ENCODE data around the gene DAD1. TPM values are rescaled to one million over a fixed set of nuclear protein-coding genes. Genes with fewer than 3 reads are reported as not detected.

The DAD1 gene
- polyA plus RNA-seq, 1 donor (not counting 4 experiments of a cell fraction or from before 2014, with no cell fraction given): 351 TPM

GRCh38 chr14:22579236-22579635 lies 9.8 kb downstream of the DAD1 start:
- no peak overlapping the region for H3K9ac ChIP-seq (ENCODE audit: control insufficient read depth, extremely low read depth, insufficient read depth, low read length)
- no peak overlapping the region for H2AFZ ChIP-seq (ENCODE audit: control insufficient read depth, low read length)
- TF ChIP-seq EZH2 (IDR thresholded peaks at IDR 0.05; ENCODE audit: low read length): no peak
- TF ChIP-seq, protein P1, sequence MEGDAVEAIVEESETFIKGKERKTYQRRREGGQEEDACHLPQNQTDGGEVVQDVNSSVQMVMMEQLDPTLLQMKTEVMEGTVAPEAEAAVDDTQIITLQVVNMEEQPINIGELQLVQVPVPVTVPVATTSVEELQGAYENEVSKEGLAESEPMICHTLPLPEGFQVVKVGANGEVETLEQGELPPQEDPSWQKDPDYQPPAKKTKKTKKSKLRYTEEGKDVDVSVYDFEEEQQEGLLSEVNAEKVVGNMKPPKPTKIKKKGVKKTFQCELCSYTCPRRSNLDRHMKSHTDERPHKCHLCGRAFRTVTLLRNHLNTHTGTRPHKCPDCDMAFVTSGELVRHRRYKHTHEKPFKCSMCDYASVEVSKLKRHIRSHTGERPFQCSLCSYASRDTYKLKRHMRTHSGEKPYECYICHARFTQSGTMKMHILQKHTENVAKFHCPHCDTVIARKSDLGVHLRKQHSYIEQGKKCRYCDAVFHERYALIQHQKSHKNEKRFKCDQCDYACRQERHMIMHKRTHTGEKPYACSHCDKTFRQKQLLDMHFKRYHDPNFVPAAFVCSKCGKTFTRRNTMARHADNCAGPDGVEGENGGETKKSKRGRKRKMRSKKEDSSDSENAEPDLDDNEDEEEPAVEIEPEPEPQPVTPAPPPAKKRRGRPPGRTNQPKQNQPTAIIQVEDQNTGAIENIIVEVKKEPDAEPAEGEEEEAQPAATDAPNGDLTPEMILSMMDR (optimal IDR thresholded peaks at IDR 0.05 in 1 of 3, IDR thresholded peaks at IDR 0.05 in 1 of 3, conservative IDR thresholded peaks at IDR 0.05 in 1 of 3; ENCODE audit: extremely low read depth in 1 of 3, insufficient read depth in 2 of 3, low read length in 3 of 3): no peak
- H3K4me1 ChIP-seq (ENCODE audit: control insufficient read depth, extremely low read depth, insufficient read depth, low read length): no peaks in the 10 kb centered on the region
- FAIRE-seq (no peak), DNase-seq (ENCODE audit: low read depth, low spot score) (no peak)
- H3K9me3 ChIP-seq (ENCODE audit: control insufficient read depth, low read depth, low read length): no peaks in the 10 kb centered on the region
- peaks cover 4% of the 10 kb centered on the region for H4K20me1 ChIP-seq (ENCODE audit: control insufficient read depth, extremely low read depth, insufficient read depth, low read length)
- peaks cover 2% of the 10 kb centered on the region for H3K9me1 ChIP-seq (ENCODE audit: control insufficient read depth, extremely low read depth, insufficient read depth, low read length)
- peaks cover 6 to 10% of the 10 kb centered on the region in 2 experiments for H3K36me3 ChIP-seq (ENCODE audit: control insufficient read depth in 2 of 2, extremely low read depth in 1 of 2, insufficient read depth in 2 of 2, low read length in 2 of 2)
- H3K79me2 ChIP-seq (ENCODE audit: control insufficient read depth, insufficient read depth, low read length): peaks cover 57% of the 10 kb centered on the region
- no peak overlapping the region for H3K27ac ChIP-seq (ENCODE audit: control insufficient read depth, insufficient read depth, low read length)
- H3K4me2 ChIP-seq (ENCODE audit: control insufficient read depth, extremely low read depth, insufficient read depth, low read depth, low read length): no peak overlapping the region
- H3K27me3 ChIP-seq (ENCODE audit: control insufficient read depth, extremely low read depth, insufficient read depth, low read length): no peaks in the 10 kb centered on the region
- dilution Hi-C loops (cut with MboI; ENCODE audit: extremely low pct_ligation_motif_present, low sequenced_read_pairs): no loop called here
- H3K4me3 ChIP-seq (ENCODE audit: control insufficient read depth in 2 of 3, extremely low read depth in 1 of 3, insufficient read depth in 2 of 3, low read depth in 1 of 3, low read length in 3 of 3): no peak overlapping the region

DNA sequence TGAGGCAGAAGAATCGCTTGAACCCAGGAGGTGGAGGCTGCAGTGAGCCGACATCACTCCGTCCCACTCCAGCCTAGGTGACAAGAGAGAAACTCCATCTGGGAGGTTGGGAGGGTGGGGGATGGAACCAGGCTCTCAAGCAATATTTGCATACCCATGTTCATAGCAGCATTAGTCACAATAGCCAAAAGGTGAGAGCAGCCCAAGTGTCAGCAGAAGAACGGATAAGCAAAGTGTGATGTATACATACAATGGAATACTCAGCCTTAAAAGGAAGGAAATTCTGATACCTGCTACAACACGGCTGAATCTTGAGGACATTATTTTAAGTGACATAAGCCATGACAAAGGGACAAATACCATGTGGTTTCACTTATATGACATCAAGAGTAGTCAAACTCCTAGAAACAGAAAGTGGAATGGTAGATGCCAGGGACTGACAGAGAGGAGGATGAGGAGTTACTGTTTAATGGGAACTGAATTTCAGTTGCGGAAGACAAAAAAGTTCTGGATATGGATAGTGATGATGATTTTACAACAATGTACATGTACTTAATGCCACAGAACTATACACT lies 11.6 kb downstream of the DAD1 start:
- TF ChIP-seq EZH2 (IDR thresholded peaks at IDR 0.05; ENCODE audit: low read length): no peak
- TF ChIP-seq, protein P1 (optimal IDR thresholded peaks at IDR 0.05 in 1 of 3, IDR thresholded peaks at IDR 0.05 in 1 of 3, conservative IDR thresholded peaks at IDR 0.05 in 1 of 3; ENCODE audit: extremely low read depth in 1 of 3, insufficient read depth in 2 of 3, low read length in 3 of 3): no peak
- Histone ChIP-seq H3K4me2 (ENCODE audit: control insufficient read depth, extremely low read depth, insufficient read depth, low read depth, low read length) (no peak overlapping the region), H3K9me1 (ENCODE audit: control insufficient read depth, extremely low read depth, insufficient read depth, low read length) (no peaks in the 10 kb centered on the region), H3K27ac (ENCODE audit: control insufficient read depth, insufficient read depth, low read length) (no peak overlapping the region), H3K79me2 (ENCODE audit: control insufficient read depth, insufficient read depth, low read length) (peaks cover 42% of the 10 kb centered on the region), H4K20me1 (ENCODE audit: control insufficient read depth, extremely low read depth, insufficient read depth, low read length) (no peaks in the 10 kb centered on the region), H3K4me3 (ENCODE audit: control insufficient read depth in 2 of 3, extremely low read depth in 1 of 3, insufficient read depth in 2 of 3, low read depth in 1 of 3, low read length in 3 of 3) (no peak overlapping the region), H3K36me3 (ENCODE audit: control insufficient read depth in 2 of 2, extremely low read depth in 1 of 2, insufficient read depth in 2 of 2, low read length in 2 of 2) (peaks cover 12 to 17% of the 10 kb centered on the region in 2 experiments), H3K9ac (ENCODE audit: control insufficient read depth, extremely low read depth, insufficient read depth, low read length) (no peak overlapping the region), H2AFZ (ENCODE audit: control insufficient read depth, low read length) (no peak overlapping the region), H3K27me3 (ENCODE audit: control insufficient read depth, extremely low read depth, insufficient read depth, low read length) (no peaks in the 10 kb centered on the region), H3K9me3 (ENCODE audit: control insufficient read depth, low read depth, low read length) (no peaks in the 10 kb centered on the region), H3K4me1 (ENCODE audit: control insufficient read depth, extremely low read depth, insufficient read depth, low read length) (peaks cover 6% of the 10 kb centered on the region)
- dilution Hi-C loops (cut with MboI; ENCODE audit: extremely low pct_ligation_motif_present, low sequenced_read_pairs): no loop called here
- no peak for FAIRE-seq
- DNase-seq (ENCODE audit: low read depth, low spot score): no peak

Data from keratinocyte (primary cell).